ENCODE results near the gene EFCAB9.

EFCAB9 gene

DNA sequence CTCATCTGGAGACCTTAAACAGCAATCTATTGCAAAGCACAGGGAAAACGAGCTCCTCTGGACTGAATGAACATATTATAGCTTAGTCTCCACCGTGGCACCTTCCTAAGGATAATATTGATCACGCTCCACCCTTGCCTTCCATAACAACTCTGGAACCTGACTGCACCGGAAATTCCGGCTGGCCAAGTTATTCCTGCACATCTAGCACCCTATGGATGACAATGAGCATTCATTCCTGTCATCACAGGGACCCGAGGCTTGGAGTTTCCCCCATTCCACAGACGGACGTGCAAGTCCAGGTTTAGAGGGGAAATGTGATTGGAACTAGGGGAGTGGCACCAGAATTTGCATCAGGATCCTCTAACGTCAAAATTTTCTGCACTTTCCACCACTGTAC is 33.5 kb upstream of the EFCAB9 start:
- TF ChIP-seq, protein P1, sequence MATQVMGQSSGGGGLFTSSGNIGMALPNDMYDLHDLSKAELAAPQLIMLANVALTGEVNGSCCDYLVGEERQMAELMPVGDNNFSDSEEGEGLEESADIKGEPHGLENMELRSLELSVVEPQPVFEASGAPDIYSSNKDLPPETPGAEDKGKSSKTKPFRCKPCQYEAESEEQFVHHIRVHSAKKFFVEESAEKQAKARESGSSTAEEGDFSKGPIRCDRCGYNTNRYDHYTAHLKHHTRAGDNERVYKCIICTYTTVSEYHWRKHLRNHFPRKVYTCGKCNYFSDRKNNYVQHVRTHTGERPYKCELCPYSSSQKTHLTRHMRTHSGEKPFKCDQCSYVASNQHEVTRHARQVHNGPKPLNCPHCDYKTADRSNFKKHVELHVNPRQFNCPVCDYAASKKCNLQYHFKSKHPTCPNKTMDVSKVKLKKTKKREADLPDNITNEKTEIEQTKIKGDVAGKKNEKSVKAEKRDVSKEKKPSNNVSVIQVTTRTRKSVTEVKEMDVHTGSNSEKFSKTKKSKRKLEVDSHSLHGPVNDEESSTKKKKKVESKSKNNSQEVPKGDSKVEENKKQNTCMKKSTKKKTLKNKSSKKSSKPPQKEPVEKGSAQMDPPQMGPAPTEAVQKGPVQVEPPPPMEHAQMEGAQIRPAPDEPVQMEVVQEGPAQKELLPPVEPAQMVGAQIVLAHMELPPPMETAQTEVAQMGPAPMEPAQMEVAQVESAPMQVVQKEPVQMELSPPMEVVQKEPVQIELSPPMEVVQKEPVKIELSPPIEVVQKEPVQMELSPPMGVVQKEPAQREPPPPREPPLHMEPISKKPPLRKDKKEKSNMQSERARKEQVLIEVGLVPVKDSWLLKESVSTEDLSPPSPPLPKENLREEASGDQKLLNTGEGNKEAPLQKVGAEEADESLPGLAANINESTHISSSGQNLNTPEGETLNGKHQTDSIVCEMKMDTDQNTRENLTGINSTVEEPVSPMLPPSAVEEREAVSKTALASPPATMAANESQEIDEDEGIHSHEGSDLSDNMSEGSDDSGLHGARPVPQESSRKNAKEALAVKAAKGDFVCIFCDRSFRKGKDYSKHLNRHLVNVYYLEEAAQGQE (IDR thresholded peaks at IDR 0.05; ENCODE audit: insufficient read depth in 1 of 2, low read depth in 2 of 2, low read length in 2 of 2) = no peak
- TF ChIP-seq FOXP2 (optimal IDR thresholded peaks at IDR 0.05; ENCODE audit: borderline replicate concordance, extremely low read depth, extremely low read length, insufficient read depth) (no peak), POLR2AphosphoS5 (IDR thresholded peaks at IDR 0.05; ENCODE audit: low read depth, low read length) (no peak), SIN3A (IDR thresholded peaks at IDR 0.05; ENCODE audit: borderline replicate concordance, insufficient read depth, low read length) (no peak), TAF1 (IDR thresholded peaks at IDR 0.05; ENCODE audit: borderline replicate concordance, insufficient read depth, low read length) (no peak)

DNA sequence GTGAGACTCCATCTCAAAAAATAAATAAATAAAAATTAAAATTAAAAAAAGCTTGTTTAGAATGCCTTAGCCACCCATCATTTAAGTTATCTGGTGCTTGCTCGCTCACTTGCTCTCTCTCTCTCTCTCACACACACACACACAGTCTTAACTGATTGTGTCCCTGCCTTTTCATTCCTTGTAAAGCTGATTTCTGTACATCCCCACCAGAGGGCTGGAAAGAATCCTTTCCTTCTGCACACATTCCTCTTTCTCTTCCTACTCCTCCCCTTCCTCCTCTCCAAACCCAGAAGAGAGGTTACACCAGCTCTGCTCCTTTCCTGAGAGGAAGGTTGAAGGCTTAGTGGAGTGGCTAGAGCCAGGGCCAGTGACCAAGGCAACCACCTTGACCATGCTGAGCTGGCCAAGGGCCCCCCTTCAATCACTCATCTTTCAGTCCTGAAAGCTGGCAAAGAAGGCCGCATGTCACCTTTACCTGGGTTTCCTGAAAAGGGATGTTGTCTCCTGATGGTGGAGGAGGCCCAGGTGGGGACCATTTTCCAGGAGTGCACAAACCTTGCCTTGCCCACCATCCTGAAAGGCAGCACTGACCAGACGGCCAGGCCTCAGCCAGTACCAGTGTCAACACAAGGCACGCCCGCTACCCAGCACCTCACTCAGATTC is 31.5 kb upstream of the EFCAB9 start:
- TF ChIP-seq SIN3A (IDR thresholded peaks at IDR 0.05; ENCODE audit: borderline replicate concordance, insufficient read depth, low read length) (no peak), POLR2AphosphoS5 (IDR thresholded peaks at IDR 0.05; ENCODE audit: low read depth, low read length) (no peak), FOXP2 (optimal IDR thresholded peaks at IDR 0.05; ENCODE audit: borderline replicate concordance, extremely low read depth, extremely low read length, insufficient read depth) (no peak)

DNA sequence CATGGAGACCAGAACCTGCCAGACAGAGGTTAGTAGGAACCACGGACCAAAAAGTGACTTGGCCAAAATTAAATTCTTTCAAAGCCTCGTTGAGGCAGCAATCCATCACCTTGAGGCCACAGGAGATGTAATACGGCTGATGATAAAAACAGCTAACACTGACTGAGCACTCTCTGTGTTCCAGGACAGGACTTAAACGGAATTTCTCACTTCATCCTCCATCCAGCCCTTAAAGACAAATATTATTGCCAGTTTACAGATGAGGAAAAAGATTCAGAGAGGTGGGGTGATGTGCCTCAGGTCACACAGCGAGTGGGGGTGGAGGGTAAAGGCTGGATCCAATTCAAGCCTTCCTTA is 31.0 kb upstream of the EFCAB9 start:
- TF ChIP-seq TAF1 (IDR thresholded peaks at IDR 0.05; ENCODE audit: borderline replicate concordance, insufficient read depth, low read length) (no peak), POLR2AphosphoS5 (IDR thresholded peaks at IDR 0.05; ENCODE audit: low read depth, low read length) (no peak), SIN3A (IDR thresholded peaks at IDR 0.05; ENCODE audit: borderline replicate concordance, insufficient read depth, low read length) (no peak), FOXP2 (optimal IDR thresholded peaks at IDR 0.05; ENCODE audit: borderline replicate concordance, extremely low read depth, extremely low read length, insufficient read depth) (no peak)
- TF ChIP-seq, protein P1 (IDR thresholded peaks at IDR 0.05; ENCODE audit: insufficient read depth in 1 of 2, low read depth in 2 of 2, low read length in 2 of 2) = no peak

DNA sequence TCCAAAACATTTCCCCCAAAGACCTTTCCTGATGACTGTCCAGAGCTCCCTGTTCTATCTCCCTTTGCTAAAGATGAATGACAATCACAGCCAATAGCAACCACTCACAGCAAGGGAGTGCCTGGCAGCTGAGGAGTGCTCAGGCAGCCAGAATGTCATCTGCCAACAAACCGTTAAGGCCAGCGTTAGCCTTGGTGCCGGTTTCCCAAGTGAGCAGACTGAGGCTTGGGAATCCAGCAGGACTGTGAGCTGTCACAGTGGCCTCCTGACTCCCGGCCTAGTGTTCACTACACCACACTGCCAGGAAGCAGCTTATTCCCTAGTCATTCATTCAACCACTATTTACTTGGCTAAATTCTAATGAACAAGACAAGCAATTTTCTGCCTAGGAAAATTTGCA is 30.6 kb upstream of the EFCAB9 start:
- TF ChIP-seq POLR2AphosphoS5 (IDR thresholded peaks at IDR 0.05; ENCODE audit: low read depth, low read length) = no peak
- TF ChIP-seq SIN3A (IDR thresholded peaks at IDR 0.05; ENCODE audit: borderline replicate concordance, insufficient read depth, low read length) = no peak
- TF ChIP-seq TAF1 (IDR thresholded peaks at IDR 0.05; ENCODE audit: borderline replicate concordance, insufficient read depth, low read length) = no peak
- TF ChIP-seq, protein P1 (IDR thresholded peaks at IDR 0.05; ENCODE audit: insufficient read depth in 1 of 2, low read depth in 2 of 2, low read length in 2 of 2) = no peak
- no peak for TF ChIP-seq FOXP2 (optimal IDR thresholded peaks at IDR 0.05; ENCODE audit: borderline replicate concordance, extremely low read depth, extremely low read length, insufficient read depth)

DNA sequence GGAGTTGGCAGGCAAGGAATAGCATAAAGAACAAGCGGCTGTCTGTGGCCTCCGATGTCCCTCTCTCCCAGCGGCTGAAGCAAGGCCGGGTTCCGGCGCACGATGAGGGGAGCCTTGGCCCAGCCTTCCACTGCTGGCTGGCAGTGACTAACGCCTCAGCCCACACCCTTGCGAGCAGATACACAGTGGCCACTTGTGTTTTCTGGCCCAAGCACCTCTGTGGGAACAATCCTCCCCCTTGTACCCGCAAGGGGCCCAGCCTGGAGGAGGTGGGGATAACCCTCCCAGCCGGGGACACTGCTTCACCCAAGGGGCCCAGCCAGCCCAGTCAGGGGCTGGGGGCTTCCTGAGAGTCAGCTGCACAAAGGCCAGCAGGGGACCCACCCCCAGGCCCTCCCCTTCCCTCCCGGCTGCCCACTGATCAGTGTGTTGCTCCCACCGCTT is 29.2 kb upstream of the EFCAB9 start:
- TF ChIP-seq POLR2AphosphoS5 (IDR thresholded peaks at IDR 0.05; ENCODE audit: low read depth, low read length) = no peak
- no peak for TF ChIP-seq SIN3A (IDR thresholded peaks at IDR 0.05; ENCODE audit: borderline replicate concordance, insufficient read depth, low read length)
- TF ChIP-seq FOXP2 (optimal IDR thresholded peaks at IDR 0.05; ENCODE audit: borderline replicate concordance, extremely low read depth, extremely low read length, insufficient read depth) = no peak
- TF ChIP-seq, protein P1 (IDR thresholded peaks at IDR 0.05; ENCODE audit: insufficient read depth in 1 of 2, low read depth in 2 of 2, low read length in 2 of 2) = no peak
- no peak for TF ChIP-seq TAF1 (IDR thresholded peaks at IDR 0.05; ENCODE audit: borderline replicate concordance, insufficient read depth, low read length)

All from PFSK-1 (cell line).